ENCODE measurements around the gene UTRN.
A peak's percentile ranks its signal among the peaks of the same experiment; 100 is the strongest.

UTRN gene

DNA sequence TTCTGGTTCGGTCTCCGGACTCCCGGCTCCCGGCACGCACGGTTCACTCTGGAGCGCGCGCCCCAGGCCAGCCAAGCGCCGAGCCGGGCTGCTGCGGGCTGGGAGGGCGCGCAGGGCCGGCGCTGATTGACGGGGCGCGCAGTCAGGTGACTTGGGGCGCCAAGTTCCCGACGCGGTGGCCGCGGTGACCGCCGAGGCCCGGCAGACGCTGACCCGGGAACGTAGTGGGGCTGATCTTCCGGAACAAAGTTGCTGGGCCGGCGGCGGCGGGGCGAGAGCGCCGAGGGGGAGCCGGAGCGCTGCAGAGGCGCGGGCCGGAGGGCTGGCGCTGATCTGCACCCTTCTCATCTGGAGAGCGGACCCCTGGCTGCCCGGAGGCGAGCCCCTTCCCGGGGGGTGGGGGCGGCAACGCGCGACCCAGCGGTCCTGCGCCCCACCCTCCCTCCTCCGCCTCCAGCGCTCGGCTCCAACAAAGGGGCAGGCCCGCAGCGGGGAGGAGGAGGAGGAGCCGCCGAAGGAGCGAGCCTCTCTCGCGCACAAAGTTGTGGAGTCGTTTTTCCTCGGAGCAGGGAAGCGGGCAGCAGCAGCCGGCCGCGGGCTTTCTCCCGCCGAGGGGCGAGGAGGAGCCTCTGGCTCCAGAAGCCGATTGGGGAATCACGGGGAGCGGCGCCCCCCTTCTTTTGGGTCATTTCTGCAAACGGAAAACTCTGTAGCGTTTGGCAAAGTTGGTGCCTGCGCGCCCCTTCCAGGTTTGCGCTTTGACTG, at the start of gene UTRN:
UTRN (plus strand) TSS at position 553 of the 765 bp plus-strand sequence. CDS start 6,494 bp downstream, outside the sequence.
- DNase-seq: peak; percentile 76

DNA sequence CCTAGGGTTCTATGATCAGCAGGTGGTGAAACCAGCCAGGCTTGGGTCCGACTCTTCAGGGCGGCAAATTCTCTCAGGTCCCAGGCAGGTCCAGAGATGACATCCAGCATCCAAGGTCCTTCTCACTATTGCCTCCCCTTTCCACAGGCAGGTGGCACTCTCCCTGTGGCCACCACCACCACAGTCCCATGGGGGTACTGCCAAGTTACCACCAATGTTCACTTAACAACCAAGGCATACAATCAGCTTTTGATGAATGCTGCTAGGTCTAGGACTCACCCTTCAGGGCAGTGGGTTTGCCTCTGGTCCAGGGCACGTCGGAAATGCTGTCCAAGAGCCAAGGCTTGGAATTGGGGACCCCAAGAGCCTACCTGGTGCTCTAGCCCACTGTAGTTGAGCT, 40.4 kb upstream of the UTRN start:
- DNase-seq: no peak

DNA sequence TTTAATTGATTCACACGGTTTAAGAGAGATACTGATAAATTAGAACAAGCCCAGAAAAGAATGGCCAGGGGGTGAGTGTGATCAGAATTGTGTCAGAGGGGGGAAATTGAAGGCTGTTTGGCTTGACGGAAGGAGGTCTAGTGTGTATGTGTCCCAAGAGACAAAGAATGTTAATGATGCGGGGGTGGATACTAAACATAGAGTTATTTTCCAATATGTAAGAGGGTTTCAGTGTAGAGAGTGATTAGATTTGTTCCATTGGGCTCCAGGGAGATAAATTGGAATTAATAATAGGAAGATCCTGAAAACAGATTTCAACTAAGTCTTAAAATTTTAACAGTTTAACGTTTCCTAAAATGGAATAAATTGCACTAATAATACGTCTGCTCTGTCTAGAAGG, 38.1 kb upstream of the UTRN start:
- DNase-seq: no peak

DNA sequence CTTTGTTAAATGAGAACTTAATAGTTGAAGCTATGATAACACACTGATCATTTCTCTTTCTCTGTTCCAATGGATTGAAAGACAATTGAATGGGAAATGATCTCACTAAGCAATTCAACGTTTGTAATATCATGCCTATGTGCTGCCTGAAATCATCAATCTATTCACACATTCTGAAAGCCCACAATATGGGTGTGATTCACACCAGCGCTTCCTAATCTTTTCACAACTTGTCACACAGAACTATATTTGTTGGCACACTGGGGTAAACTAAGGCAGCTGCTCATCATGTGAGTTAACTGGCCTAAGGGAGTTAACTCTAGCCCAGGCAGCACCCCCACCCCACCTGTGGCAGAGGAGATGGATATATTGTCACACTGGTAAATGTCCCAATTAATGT, 37.1 kb upstream of the UTRN start:
- DNase-seq: no peak

DNA sequence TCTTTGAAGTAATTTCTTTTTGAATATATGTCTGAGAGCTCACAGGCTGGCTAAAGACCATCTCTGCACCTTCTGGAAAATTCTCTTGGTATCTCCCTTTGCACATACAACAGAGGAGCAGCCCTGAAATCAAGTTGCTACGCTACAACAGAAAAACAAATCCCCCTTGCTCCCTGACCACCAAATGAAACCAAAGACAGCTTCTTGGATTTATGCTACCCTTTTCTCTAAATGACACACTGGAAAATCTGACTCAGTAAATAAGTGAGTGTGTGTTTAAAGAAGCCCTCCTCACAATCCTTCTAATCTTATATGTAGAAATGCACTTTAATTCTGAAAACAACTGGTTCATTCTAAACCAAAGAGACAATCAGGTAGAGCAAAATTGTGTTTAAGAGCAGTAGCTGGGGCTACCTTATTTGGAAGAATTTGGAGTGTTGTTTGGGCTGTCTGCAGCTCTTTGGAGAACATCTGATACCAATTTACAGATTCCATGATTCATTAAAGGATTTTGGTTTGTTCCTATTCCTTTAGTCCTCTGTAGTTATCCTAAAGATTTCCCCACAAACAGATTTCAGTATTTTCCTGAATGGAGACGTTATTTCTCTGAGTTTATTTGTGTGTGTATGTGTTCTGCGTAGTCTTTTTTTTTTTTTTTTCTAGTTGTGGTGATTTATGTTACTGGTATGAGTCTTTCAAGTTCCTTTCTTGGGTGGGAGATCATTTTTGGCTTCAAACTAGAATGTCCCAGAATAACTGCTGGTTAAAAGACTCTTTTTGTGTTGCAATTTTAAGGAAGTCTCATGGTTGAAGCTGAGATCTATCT, 36.4 kb upstream of the UTRN start:
- DNase-seq: peak; percentile 14

DNA sequence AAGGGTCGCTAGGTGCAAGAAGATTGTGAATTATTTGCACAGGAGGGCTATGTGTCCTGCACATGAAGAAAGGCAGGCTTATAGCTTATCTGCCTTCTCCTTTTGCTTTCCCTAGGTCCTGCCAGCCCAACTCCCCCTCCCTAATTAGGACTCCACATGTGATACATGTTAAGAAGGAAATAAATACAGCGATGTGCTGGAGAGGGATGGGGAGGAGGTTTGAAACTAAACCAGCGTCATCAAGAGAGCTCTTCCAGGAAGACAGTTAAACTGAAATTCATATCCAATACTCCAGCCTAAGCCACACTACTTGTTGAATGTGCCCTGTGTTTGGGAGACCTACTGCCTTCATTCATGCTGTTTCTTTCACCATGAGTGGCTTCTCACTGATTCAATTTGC, 34.9 kb upstream of the UTRN start:
- DNase-seq: no peak

DNA sequence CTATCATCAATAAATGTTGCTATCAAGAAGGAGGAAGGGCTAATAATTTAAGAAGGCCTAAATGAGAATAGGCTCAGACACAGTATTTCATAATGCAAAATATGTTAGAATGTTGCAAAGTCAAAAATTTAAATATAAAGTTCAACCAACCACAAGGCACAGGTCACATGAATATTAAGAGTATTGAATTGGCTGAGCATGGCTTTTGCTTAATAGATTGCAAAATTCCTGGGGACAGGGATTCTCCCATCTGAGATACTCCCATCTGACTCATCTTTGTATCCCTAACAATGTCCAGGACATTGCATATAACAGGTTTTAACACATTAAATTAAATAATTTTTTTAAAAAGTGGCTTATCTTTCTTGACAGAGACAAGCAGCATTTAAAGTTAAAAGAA, 32.9 kb upstream of the UTRN start:
- peak; percentile 85 for DNase-seq

DNA sequence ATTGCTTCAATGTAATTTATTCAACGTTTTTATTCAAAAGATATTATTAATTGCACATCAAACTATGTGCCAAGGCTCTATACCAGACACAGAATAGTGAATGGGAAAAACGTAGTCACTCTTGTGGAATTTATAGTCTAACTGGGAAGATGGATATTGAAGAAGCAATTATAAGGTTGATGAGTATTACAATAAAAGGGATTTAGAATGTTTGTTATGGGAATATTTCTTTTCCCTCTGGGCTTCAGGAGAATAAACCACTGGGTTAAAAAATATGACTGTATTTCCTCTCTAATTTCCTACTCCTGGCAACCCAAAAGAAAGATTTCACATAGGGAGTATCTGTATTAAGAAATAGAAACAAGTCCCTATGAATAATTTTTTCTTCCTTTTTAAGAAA, 25.1 kb upstream of the UTRN start:
- DNase-seq: peak; percentile 24

DNA sequence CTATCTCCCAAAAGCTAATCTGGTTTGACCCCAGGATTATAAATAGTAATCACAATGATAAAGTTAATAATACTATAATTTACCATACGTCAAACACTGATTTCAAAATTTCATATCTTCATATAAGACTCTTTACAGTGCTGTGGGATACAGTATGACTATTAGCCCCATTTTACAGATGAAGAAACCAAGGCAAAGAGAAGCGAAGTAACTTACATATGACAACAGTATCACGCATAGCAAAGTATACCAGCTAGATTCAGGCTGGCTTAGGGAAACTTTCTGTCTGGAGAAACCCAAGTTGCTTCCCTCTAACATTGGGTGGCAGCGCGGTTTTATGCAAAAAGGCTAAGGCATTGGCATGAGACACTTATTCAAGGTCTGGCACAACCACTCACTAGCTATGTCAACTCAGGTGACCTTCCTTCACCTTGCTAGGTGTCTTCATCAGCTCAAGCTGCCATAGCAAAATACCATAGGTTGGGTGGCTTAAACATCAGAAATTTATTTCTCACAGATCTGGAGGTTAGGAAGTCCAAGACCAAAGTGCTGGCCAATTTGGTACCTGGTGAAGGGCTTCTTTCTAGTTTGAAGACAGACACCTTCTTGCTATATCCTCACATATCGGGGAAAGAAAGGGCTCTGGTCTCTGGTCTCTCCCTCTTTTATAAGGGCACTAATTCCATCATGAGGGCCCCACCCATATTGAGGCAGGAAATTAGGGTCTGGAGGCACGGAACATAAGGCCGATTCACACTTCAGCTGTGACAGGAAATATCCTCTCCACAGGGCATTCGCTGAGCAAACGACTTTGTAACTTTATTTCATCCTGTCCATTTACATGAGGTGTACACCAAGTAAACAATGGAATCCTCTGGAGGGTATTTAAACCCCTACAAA, 22.4 kb upstream of the UTRN start:
- no peak for DNase-seq

DNA sequence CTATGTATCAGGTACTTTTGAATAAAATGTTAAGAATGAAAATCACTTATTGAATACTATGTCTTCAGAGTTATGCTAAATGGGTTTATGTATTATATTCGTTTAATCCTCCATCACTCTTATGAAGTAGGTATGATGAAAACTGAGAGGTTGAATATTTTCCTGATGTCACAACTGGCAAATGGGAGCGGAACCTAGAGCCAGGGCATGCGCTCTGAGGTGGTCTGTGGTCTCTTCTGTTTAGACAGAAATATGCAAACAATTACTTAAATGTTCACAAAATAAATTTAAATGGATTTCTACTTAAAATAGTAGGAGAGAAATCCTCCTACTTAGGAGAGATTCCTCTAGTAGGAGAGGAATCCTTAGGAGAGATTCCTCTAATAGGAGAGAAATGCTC, 21.3 kb upstream of the UTRN start:
- no peak for DNase-seq

DNA sequence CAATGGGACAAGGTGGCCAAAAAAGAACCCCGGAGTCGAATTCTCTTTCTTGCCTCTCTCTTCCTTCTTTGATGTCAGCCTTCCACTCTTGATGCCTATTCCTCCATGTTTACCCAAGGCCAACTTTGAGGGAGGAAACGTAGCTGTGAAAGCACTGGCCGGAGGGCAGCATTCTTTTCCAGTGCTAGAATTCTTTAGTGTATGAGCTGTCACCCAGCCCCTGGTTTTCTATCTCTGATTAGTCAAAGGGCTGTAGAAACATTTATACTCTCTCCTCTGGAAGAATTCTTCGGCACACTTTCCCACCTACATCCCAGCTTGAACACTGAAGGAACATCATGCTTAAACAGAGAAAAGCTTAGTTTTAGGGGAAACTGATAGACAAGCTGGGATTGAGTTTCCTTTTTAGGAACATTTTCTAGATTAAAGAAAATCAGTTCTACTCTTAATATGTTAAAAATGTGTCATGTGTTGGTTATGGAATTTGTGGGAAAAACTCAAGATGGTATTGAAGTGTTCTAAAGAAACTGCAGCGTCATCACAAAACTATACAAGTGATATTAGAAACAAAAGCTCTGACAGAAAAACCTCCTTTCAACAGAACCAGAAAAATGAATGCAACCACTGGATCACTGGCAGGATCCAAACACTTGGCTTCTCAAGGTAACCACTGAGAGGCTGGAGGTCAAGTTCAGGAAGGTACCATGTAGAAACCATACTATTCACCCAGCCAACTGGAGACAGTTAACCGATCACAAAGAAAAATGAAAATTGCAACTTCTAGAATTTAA, 20.7 kb upstream of the UTRN start:
- DNase-seq: no peak

DNA sequence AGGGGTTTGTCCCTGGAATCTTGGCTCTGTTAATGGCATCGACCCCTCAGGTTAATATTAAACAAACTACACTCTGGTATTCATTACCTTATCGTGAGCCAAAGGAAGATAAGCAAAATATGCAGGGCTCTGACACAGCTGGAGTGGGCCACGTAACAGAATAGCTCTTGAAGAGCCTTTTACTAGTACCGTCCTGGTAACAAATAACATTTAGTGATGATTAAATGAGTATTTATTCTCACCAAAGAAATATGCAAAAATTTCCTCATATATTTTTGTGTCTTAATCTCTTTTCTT, 20.1 kb upstream of the UTRN start:
- no peak for DNase-seq

DNA sequence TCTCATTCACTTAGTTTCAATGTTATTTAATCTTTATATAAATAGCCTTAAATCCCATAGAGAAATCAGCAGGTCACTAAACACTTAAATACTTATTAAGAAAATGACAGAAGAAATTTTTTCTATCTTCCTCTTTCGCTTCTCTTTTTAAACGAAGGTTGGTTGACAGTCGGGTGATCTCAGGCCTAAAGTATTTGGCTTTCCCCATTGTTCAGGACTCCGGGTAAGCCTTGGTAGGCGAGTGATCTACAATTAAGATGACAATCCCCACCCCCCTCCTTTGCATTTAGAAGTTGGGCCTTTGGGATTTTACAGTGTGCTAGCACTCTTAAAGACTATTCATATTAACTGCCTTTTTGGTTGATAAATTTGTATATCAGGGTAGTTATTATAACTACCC, 19.7 kb upstream of the UTRN start:
- DNase-seq: peak; percentile 85

DNA sequence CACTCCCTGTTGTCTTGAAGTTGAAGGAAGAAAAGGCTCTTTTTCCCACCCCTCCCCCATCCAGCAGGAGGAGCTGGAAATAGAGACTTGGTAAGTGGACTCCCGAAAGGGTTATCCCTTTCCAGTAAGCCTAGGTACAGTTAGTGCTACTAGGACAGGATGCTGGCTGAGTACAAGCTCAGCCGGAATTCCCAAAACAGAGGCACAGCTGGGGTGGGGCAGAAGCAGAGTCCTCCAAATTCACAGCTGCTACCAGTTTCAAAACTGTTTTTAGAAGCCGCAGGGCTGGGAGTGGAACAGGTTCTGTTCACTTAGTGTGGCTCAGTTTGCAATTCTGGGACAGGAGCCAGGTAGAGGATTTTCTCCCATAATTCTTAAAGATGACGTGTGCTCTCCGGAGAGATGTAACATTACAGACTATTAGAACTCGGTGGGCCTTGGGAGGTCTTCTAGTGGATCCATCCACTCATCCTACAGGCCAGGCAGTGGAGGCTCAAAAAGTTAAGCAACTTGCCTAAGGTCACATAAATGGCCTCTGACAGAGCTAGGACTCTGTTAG, 19.0 kb upstream of the UTRN start:
- DNase-seq: no peak

DNA sequence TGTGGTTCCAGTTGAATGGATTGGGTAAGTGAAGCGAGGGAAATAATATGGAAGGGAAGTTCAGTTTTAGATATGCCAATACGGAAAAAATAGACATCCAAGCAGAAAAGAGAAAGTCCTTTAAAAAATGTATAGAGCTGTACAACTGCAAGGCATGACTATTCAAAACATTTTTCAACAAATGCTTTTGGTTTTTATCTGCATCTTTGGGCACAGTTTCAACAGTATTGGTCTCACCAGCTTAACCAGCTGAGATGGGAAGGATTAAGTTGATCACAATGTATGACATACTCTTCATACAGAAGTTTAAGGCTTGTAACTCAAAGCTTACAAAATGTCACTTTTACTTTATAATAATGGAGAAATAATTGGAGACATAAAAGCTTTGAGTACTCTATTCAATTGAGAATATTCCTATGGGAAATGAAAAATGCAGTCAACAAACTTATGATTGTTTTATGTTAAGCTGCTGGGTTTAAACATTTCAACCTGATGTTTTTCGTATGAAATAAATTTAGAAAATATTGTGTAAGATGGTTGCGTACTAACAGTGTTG, 16.3 kb upstream of the UTRN start:
- no peak for DNase-seq

DNA sequence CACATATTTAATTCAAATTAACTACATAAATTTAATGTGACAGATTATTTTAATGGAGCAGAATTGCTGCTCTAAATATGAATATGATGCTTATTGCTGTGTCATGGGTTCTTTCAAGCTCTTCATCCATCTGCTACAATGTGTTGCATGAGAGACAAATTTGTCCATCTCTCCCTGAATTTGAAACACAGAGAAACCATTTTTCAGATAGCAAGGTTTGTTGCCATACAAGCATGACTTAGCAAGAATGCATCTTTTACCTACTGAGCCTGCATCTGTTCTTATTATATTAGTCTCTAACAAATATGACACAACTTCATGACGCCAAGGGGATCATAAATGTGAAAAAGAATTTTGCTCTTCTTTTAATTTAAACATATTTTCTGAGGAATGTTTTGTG, 8.0 kb upstream of the UTRN start:
- DNase-seq: no peak

DNA sequence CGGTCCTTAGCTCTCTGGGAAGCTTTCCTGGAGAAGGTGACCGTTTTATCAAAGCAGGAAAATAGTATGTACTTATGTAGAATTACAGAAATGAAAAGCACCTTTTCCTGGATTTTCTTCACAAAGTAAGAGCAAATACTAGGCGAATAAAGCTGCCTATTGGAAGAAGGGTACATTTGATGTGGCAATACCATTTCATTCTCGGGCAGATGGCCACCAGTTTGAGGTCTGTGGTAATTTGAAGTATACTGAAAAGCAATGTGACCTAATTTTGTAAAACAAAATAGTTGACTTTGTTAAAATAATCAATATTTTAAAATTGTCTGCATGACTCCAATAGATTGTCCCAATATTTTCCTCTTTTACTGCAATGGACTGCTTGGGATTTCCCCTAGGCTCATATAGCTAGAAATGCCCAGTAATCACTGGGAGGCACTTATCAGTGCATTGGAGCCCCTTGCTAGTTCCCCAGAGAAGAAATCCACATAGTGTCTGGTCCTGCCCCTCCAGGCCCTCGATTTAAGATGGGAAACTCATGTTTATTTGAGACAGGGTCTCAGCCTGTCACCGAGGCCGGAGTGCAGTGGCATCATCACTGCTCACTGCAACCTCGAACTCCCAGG, 7.4 kb upstream of the UTRN start:
- DNase-seq: no peak

DNA sequence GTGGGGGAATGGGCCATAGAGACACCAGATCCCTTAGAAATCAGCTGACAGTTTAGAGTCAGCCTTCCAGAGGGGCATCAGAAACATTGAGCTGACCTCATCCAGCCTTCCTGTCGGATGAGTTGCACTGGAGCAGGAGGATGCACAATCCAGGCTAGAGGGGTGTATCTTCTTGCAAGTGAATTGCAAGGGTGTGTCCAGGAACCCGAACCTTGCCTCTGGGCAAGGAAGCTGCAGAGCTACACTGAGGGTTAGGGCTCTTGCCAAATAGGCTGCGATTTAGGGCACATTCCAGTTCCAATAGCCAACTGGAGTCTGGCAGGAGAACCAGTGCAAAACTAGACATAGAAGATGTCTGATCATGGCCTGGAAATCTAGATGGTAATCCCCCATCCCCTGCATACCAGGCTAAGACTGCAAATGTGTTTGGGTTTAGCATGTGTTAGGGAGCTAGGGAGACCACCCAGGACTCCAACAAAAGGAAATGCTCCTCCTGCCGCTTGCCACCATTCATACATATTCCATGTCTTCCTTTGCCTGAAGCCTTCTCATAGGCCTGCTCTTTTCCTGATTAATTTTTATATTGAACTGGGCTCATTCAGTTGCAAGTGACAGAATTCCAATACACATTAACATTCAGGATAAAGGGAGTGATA, 6.3 kb upstream of the UTRN start:
- DNase-seq: no peak

DNA sequence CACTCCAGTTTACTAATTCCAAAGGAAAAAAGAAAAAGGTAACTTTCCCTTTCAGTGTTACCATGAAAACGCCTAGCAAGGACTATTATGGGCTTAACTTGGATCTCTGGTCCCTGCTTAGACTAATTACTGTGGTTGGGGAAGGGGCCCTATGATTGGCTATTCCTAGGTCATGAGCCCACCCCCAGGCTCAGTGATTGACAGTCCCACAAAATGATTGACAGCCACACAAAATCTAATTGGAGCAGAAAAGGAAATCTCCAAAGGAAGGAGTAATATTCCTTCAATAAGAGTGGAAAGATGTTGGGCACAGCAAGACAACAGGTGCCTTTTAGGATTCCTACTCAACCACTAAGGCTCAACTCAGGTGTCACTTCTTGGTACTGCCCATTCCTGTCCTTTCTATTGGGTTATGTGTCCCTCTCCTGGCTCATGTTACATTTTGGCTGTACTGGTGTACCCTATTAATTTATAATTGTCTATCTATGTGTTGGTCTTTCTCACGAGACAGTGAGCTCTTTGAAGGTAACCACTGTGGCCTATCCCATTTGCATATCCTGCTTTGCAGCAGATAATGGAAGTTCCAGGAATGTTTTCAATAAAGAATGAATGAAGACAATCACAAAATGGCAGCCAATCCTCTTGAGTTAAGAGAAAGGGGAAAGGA, 5.5 kb upstream of the UTRN start:
- DNase-seq: no peak
